WERI-Rb-1 (cell line): ENCODE data around the gene RARRES1.

ENCODE experiments used
- DNase-seq: peaks from one replicate; pipeline ENCODE4 v3.0.0-alpha.2; 2020
- H3K27ac ChIP-seq: fragments of 250-450 bp; sonication (Bioruptor Pico); 2 replicates; pipeline ENCODE4 v1.5.1; 2020; ENCODE audit warnings: mild to moderate bottlenecking, moderate library complexity
- H3K27me3 ChIP-seq: fragments of 250-450 bp; sonication (Bioruptor Pico); 2 replicates; pipeline ENCODE4 v1.5.1; 2021; ENCODE audit warnings: mild to moderate bottlenecking, low read depth, moderate library complexity; ENCODE audit not compliant: insufficient read depth, severe bottlenecking
- H3K36me3 ChIP-seq: fragments of 250-450 bp; sonication (Bioruptor Pico); 2 replicates; pipeline ENCODE4 v1.5.1; 2020; ENCODE audit warnings: mild to moderate bottlenecking, moderate library complexity
- H3K4me3 ChIP-seq: 2 replicates; pipeline ENCODE4 v1.5.1; 2011; ENCODE audit warnings: low read depth, mild to moderate bottlenecking, control low read depth, low read length
- H3K9me3 ChIP-seq: fragments of 250-450 bp; sonication (Bioruptor Pico); 2 replicates; pipeline ENCODE4 v1.5.1; 2021; ENCODE audit warnings: mild to moderate bottlenecking, moderate library complexity; ENCODE audit not compliant: severe bottlenecking
- TF ChIP-seq, protein P1 (sequence below): IDR thresholded peaks from 2 replicates; pipeline ENCODE4 v1.5.1; 2011; ENCODE audit warnings: low read depth, mild to moderate bottlenecking, control low read depth, inconsistent platforms, low read length

RARRES1 gene

DNA sequence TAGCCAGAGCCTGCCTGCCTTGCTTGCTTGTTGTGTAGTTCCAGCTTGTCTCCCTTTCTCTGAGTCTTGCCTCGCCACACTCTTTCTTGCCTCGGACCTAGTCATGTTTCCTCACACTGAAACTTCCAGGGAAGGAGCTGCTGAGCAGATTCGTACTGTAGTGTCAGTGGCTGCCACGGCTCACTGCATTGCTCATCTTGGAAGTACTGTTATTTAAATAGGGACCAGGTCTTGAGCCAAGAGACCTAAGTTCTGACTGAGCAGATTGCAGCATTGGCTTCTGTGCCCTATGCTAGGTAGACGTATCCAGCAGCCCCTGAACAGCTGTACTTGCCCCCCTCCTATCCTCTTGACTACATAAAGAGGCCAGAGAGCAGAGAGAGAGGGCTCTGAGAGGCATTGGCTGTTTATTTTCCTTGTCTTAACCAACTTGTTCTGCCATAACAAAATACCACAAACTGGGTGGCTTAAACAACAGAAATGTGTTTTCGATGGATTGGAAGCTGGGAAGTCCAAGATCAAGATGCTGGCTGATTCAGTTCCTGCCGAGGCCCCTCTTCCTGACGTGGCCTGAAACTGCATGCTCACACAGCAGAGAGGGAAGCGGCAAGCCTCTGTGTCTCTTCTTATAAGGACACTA lies 5.8 kb upstream of the RARRES1 start:
- Histone ChIP-seq H3K27me3 (no peaks in the 10 kb centered on the region), H3K36me3 (no peaks in the 10 kb centered on the region), H3K4me3 (no peak overlapping the region), H3K27ac (no peak overlapping the region), H3K9me3 (no peaks in the 10 kb centered on the region)
- TF ChIP-seq, protein P1, sequence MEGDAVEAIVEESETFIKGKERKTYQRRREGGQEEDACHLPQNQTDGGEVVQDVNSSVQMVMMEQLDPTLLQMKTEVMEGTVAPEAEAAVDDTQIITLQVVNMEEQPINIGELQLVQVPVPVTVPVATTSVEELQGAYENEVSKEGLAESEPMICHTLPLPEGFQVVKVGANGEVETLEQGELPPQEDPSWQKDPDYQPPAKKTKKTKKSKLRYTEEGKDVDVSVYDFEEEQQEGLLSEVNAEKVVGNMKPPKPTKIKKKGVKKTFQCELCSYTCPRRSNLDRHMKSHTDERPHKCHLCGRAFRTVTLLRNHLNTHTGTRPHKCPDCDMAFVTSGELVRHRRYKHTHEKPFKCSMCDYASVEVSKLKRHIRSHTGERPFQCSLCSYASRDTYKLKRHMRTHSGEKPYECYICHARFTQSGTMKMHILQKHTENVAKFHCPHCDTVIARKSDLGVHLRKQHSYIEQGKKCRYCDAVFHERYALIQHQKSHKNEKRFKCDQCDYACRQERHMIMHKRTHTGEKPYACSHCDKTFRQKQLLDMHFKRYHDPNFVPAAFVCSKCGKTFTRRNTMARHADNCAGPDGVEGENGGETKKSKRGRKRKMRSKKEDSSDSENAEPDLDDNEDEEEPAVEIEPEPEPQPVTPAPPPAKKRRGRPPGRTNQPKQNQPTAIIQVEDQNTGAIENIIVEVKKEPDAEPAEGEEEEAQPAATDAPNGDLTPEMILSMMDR, result no peak
- DNase-seq, result peak; percentile 44

DNA sequence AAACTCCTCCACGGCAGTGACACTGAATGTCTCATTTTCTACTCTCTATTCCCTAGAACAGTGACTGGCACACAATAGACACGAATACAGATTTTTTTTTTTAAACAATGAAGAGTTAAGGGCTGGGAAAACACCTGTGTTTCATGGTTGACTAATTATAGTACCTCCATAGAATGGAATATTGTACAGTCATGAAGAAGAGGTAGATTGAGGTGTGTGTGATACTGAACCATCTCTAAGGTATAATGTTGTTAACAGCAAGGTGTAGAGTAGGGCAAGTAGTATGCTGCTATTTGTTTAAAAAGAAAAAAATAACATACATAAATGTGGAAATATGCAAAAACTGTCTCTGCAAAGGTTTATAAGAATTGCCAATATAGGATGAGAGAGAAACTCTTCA lies 5.2 kb upstream of the RARRES1 start:
- H3K27me3 ChIP-seq, result no peaks in the 10 kb centered on the region
- no peak overlapping the region for H3K27ac ChIP-seq
- TF ChIP-seq, protein P1, result no peak
- no peaks in the 10 kb centered on the region for H3K36me3 ChIP-seq
- no peaks in the 10 kb centered on the region for H3K9me3 ChIP-seq
- DNase-seq, result no peak
- H3K4me3 ChIP-seq, result no peak overlapping the region

DNA sequence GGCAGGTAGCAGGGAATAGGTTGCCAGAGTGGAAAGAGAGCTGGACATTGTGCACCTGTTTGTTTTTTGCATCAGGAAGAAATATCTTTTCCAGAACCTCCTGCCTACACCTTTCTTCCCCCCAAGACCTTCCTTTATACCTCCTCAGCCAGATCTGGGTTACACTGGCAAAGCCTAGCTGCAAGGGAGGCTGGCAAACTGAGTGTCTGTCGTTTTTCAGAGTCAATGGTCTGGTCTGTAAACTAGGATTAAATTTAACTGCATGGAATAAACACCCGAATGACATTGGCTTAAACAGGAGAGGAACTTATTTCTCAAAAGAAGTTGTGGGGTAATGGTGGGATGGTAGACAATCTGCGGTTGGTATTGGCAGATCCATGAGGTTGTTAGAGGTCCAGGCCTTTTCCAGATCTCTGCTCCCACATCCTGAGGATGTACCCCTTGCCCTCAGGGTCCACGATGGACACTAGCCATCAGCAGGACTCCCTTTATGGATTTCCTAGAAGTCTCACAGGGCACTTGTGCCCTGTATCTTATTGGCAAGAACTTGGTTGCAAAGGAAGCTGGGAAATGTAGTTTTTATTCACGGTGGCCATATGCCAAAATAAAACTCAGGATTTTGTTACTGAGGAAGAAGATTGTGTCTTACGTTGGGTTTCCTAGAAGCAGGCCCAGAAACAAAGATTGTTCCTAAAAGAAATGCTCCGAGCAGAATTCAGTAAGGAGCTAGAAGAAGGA lies 3.2 kb upstream of the RARRES1 start:
- no peaks in the 10 kb centered on the region for H3K36me3 ChIP-seq
- H3K4me3 ChIP-seq, result no peak overlapping the region
- H3K27me3 ChIP-seq, result no peaks in the 10 kb centered on the region
- H3K9me3 ChIP-seq, result no peaks in the 10 kb centered on the region
- H3K27ac ChIP-seq, result no peak overlapping the region
- no peak for DNase-seq
- TF ChIP-seq, protein P1, result no peak

DNA sequence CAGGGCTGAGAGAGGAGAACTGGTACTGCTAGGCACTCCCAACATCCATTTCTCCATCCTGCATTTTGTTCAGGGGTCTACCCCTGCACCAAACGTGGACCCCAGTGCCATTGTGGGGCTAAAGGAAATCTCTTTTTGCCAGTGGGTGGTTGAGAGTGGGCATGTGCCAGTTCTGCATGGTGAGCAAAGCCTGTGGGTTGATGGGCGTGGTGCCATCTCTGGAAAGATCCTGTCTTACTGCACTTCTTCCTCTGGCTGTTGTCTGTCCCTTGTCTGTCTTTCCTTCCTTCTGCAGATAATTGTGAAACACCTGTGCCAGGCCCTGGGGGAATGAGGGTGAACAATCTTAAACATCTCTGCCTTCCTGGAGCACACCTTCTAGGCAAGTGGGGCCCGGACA lies 1.4 kb upstream of the RARRES1 start:
- TF ChIP-seq, protein P1, result no peak
- Histone ChIP-seq H3K27ac (no peak overlapping the region), H3K27me3 (no peaks in the 10 kb centered on the region), H3K36me3 (no peaks in the 10 kb centered on the region), H3K4me3 (no peak overlapping the region), H3K9me3 (no peaks in the 10 kb centered on the region)
- no peak for DNase-seq

DNA sequence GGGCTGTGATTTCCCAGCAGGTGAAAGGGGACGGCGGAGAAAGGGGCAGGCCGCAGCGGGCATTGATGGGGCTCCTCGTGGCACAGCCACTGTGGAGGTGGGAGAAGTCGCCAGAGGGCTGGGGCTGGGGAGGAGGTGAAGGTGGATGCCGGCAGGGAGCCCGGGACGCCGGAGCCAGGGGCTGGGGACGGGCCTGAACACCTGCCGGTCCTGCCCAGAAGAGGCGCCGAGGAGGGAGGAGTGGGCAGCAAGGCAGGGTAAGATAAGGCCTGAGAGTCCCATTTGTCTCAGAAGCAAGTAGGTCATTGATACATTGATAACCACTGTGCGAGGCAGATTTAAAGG lies 571 bp upstream of the RARRES1 start:
- no peaks in the 10 kb centered on the region for H3K9me3 ChIP-seq
- no peaks in the 10 kb centered on the region for H3K27me3 ChIP-seq
- no peaks in the 10 kb centered on the region for H3K36me3 ChIP-seq
- no peak for DNase-seq
- no peak overlapping the region for H3K27ac ChIP-seq
- no peak overlapping the region for H3K4me3 ChIP-seq
- TF ChIP-seq, protein P1, result no peak

DNA sequence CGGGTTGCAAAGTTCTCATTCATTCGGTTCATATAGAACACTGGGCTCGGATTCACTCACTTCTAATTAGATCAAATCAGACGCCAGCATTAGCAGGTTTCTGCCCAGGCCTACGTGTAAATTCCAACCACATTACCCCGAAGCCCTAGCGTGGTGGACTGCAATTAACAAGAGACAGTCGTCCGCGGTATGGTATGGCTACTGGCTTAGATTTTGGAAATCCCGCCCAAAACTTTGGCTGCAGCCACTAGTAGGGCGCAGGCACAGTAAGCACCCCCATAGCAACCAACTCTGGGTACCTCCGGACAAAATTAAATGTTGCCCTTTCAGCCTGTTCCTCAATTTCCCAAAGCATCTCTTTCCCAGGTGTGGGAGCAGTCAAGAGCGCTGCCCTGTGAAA lies 771 bp downstream of the RARRES1 start:
- H3K4me3 ChIP-seq, result peak overlapping the region; percentile 40
- TF ChIP-seq, protein P1, result no peak
- DNase-seq, result no peak

More for the DNA sequence above, 771 bp downstream of the RARRES1 start:
- H3K27me3 ChIP-seq, result no peaks in the 10 kb centered on the region
- no peak overlapping the region for H3K27ac ChIP-seq
- H3K36me3 ChIP-seq, result no peaks in the 10 kb centered on the region
- no peaks in the 10 kb centered on the region for H3K9me3 ChIP-seq
